Measurements from ENCODE around the gene C12orf60.

DNA sequence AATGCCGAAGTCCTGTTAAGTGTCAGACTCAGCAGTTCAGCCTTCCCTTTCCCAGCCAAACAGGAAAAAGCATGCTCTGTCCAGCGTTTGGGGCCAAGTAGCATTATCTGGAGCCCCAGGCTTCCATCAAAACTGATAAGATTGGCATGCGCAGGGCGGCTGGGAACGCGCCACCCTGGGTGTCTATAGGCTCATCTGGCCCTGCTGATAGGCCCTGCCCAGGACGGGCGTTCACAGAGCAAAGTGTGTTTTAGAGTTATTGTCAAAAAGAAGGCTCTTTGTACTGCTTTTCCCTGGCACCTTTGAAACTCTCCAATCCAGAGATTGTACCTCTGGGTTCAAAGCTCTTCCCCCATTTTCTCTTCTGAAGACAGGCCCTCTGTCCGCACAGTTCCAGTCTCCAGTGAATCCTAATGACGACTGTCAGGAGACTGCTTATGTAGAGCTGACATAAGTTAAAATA lies 40.0 kb downstream of the C12orf60 start, which contains the start of gene ART4:
- TF ChIP-seq EZH2phosphoT487 (IDR thresholded peaks at IDR 0.05; ENCODE audit: insufficient read depth, low read depth) (no peak), EZH2 (IDR thresholded peaks at IDR 0.05; ENCODE audit: insufficient read depth, poor library complexity, severe bottlenecking) (no peak)

All from GM23248 (cell line).